PFSK-1 (cell line): ENCODE data around the gene RNF31.

Experiments
- FOXP2 ChIP-seq: optimal IDR thresholded peaks from 2 replicates; pipeline ENCODE3; 2011; ENCODE audit warnings: borderline replicate concordance, control low read depth, inconsistent platforms; ENCODE audit not compliant: insufficient read depth; ENCODE audit errors: extremely low read length, extremely low read depth
- POLR2AphosphoS5 ChIP-seq: IDR thresholded peaks from 2 replicates; pipeline ENCODE4 v1.6.1; 2012; ENCODE audit warnings: low read depth, mild to moderate bottlenecking, control low read depth, low read length, moderate library complexity
- SIN3A ChIP-seq: IDR thresholded peaks from 2 replicates; pipeline ENCODE4 v1.6.1; 2012; ENCODE audit warnings: mild to moderate bottlenecking, low read length, moderate library complexity, borderline replicate concordance; ENCODE audit not compliant: insufficient read depth
- TAF1 ChIP-seq: IDR thresholded peaks from 2 replicates; pipeline ENCODE4 v1.6.1; 2012; ENCODE audit warnings: low read length, control low read depth, borderline replicate concordance; ENCODE audit not compliant: insufficient read depth
- TF ChIP-seq, protein P1 (sequence below), 2 experiments: IDR thresholded peaks; 2 replicates each; pipeline versions ENCODE4 v1.6.1 to v1.8.0; 2011 to 2012; ENCODE audit warnings: low read depth in 2 of 2, low read length in 2 of 2, control low read depth in 1 of 2, inconsistent platforms in 1 of 2, mild to moderate bottlenecking in 1 of 2, moderate library complexity in 1 of 2; ENCODE audit not compliant: insufficient read depth in 1 of 2

The RNF31 gene

DNA sequence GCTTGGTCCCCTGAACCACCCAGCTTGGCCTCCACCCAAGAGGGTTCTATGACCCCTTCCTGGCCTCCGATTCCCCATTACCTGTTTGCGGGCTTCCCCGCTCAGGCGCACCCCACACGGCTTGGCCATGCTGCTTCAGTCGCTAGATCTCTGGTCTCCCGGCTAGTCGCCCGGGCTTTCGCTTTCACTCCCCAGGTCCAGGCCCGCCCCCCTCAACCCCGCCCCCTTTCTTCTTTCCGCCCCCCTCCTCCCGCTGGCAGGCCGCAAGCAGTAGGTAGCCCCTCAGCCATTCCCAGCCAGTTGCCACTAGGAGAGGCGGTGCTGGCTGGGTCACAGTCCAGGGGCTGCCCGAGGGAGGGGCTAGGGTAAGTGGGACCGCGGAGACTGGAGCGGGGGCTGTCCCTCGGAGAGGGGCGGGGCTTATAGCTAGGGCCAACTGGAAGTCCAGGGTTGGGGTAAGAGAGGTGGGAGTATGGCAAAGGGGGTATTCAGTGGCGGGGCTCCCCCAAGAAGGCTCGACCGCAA is 783 bp upstream of the RNF31 start, which contains the start of gene PSME2:
Gene PSME2, minus strand, starts transcription at position 158 of the 525 bp plus-strand sequence. Its CDS starts 29 bp downstream, at position 129.
- TF ChIP-seq POLR2AphosphoS5: no peak; the same call in 1 of the 2 replicates
- TF ChIP-seq FOXP2: no peak
- TF ChIP-seq SIN3A: no peak
- TF ChIP-seq, protein P1, sequence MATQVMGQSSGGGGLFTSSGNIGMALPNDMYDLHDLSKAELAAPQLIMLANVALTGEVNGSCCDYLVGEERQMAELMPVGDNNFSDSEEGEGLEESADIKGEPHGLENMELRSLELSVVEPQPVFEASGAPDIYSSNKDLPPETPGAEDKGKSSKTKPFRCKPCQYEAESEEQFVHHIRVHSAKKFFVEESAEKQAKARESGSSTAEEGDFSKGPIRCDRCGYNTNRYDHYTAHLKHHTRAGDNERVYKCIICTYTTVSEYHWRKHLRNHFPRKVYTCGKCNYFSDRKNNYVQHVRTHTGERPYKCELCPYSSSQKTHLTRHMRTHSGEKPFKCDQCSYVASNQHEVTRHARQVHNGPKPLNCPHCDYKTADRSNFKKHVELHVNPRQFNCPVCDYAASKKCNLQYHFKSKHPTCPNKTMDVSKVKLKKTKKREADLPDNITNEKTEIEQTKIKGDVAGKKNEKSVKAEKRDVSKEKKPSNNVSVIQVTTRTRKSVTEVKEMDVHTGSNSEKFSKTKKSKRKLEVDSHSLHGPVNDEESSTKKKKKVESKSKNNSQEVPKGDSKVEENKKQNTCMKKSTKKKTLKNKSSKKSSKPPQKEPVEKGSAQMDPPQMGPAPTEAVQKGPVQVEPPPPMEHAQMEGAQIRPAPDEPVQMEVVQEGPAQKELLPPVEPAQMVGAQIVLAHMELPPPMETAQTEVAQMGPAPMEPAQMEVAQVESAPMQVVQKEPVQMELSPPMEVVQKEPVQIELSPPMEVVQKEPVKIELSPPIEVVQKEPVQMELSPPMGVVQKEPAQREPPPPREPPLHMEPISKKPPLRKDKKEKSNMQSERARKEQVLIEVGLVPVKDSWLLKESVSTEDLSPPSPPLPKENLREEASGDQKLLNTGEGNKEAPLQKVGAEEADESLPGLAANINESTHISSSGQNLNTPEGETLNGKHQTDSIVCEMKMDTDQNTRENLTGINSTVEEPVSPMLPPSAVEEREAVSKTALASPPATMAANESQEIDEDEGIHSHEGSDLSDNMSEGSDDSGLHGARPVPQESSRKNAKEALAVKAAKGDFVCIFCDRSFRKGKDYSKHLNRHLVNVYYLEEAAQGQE (IDR thresholded peaks at IDR 0.05; ENCODE audit: insufficient read depth in 1 of 2, low read depth in 2 of 2, low read length in 2 of 2): no peak
- no peak for TF ChIP-seq TAF1

DNA sequence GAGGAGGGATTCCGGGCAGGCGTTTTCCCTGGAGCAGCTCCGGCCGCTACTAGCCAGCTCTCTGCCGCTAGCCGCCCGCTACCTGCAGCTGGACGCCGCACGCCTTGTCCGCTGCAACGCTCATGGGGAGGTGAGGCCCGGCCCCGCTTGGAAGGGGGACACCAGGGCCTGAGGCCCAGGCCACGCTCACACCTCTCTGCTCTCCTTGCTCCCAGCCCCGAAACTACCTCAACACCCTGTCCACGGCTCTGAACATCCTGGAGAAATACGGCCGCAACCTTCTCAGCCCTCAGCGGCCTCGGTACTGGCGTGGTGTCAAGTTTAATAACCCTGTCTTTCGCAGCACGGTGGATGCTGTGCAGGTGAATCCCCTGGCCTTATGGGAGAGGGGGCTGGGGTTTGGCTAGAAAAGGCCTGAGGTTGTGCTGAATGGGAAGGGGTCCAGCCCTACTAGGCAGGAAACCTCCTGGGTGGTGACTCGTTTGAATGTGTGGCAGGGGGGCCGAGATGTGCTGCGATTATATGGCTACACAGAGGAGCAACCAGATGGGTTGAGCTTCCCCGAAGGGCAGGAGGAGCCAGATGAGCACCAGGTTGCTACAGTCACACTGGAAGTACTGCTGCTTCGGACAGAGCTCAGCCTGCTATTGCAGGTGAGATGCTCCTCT is 597 bp downstream of the RNF31 start:
- no peak for TF ChIP-seq SIN3A
- no peak for TF ChIP-seq FOXP2
- TF ChIP-seq, protein P1 (IDR thresholded peaks at IDR 0.05; ENCODE audit: insufficient read depth in 1 of 2, low read depth in 2 of 2, low read length in 2 of 2): no peak
- no peak for TF ChIP-seq TAF1
- no peak for TF ChIP-seq POLR2AphosphoS5

- TF ChIP-seq TAF1 (no peak), SIN3A (no peak), FOXP2 (no peak), POLR2AphosphoS5 (no peak)
- TF ChIP-seq, protein P1 (IDR thresholded peaks at IDR 0.05; ENCODE audit: insufficient read depth in 1 of 2, low read depth in 2 of 2, low read length in 2 of 2): no peak
Observed at GRCh38 chr14:24149302-24149969, 2.1 kb downstream of the RNF31 start.

DNA sequence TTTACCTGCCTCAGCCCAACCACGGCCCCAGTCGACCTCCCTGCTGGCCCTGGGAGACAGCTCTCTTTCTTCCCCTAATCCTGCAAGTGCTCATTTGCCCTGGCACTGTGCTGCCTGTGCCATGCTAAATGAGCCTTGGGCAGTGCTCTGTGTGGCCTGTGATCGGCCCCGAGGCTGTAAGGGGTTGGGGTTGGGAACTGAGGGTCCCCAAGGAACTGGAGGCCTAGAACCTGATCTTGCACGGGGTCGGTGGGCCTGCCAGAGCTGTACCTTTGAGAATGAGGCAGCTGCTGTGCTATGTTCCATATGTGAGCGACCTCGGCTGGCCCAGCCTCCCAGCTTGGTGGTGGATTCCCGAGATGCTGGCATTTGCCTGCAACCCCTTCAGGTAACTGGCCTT is 2.8 kb downstream of the RNF31 start:
- TF ChIP-seq, protein P1 (IDR thresholded peaks at IDR 0.05; ENCODE audit: insufficient read depth in 1 of 2, low read depth in 2 of 2, low read length in 2 of 2): no peak
- TF ChIP-seq TAF1 (no peak), POLR2AphosphoS5 (no peak), SIN3A (no peak), FOXP2 (no peak)
